ENCODE data around the gene METTL21C. TPM values are rescaled to one million over a fixed set of nuclear protein-coding genes. Genes with fewer than 3 reads are reported as not detected.
A peak's percentile ranks its signal among the peaks of the same experiment; 100 is the strongest.

The METTL21C gene
- total RNA-seq, 2 experiments from 2014 or later, result not detected

GRCh38 chr13:102650444-102650843 is 44.4 kb downstream of the METTL21C start:
- H3K4me1 Mint-ChIP-seq (ENCODE audit: low read depth), result peaks cover 13% of the 10 kb centered on the region

GRCh38 chr13:102648046-102648445 is 46.8 kb downstream of the METTL21C start:
- Mint-ChIP-seq H3K27me3 (no peaks in the 10 kb centered on the region), H3K27ac (peak overlapping the region; percentile 59), H3K9me3 (no peaks in the 10 kb centered on the region), H3K36me3 (ENCODE audit: low read depth) (peaks cover 37% of the 10 kb centered on the region), H3K4me1 (ENCODE audit: low read depth) (peaks cover 19% of the 10 kb centered on the region), H3K4me3 (no peak overlapping the region)
- ChIA-PET POLR2A (no interaction called here), CTCF (interaction anchor here (1.6 kb wide), 1 partner anchor 15 kb away, joined by 3 read pairs; no protein-coding TSS in a partner anchor)
- intact Hi-C loops (cut with micrococcal nuclease), result no loop called here
- TF ChIP-seq CTCF (IDR thresholded peaks at IDR 0.05), result no peak
- DNase-seq (no peak), ATAC-seq (no peak)

More at GRCh38 chr13:102650444-102650843, 44.4 kb downstream of the METTL21C start:
- Mint-ChIP-seq H3K27ac (no peak overlapping the region), H3K4me3 (no peak overlapping the region), H3K36me3 (ENCODE audit: low read depth) (peaks cover 31% of the 10 kb centered on the region), H3K27me3 (no peaks in the 10 kb centered on the region), H3K9me3 (no peaks in the 10 kb centered on the region)
- DNase-seq (no peak), ATAC-seq (no peak)
- TF ChIP-seq CTCF (IDR thresholded peaks at IDR 0.05), result no peak
- ChIA-PET POLR2A (no interaction called here), CTCF (no interaction called here)
- intact Hi-C loops (cut with micrococcal nuclease), result no loop called here

- Mint-ChIP-seq H3K27ac (no peak overlapping the region), H3K4me1 (ENCODE audit: low read depth) (peaks cover 19% of the 10 kb centered on the region), H3K27me3 (no peaks in the 10 kb centered on the region), H3K9me3 (no peaks in the 10 kb centered on the region), H3K4me3 (no peak overlapping the region), H3K36me3 (ENCODE audit: low read depth) (peaks cover 39% of the 10 kb centered on the region)
- no peak for TF ChIP-seq CTCF (IDR thresholded peaks at IDR 0.05)
- ChIA-PET CTCF (interaction anchor here (0.8 to 1.3 kb wide), 2 partner anchors 36 to 225 kb away, joined by 3 to 4 read pairs; no protein-coding TSS in a partner anchor), POLR2A (no interaction called here)
- ATAC-seq, result no peak
- DNase-seq, result no peak
- intact Hi-C loops (cut with micrococcal nuclease), result no loop called here
Measured at GRCh38 chr13:102645701-102646100, 49.1 kb downstream of the METTL21C start.

- ChIA-PET CTCF (interaction anchor here (0.9 to 1.4 kb wide), 3 partner anchors 47 to 204 kb away, joined by 3 read pairs; partner anchors contain the start of gene TPP2), POLR2A (no interaction called here)
- intact Hi-C loops (cut with micrococcal nuclease), result no loop called here
- ATAC-seq (no peak), DNase-seq (no peak)
- Mint-ChIP-seq H3K4me1 (ENCODE audit: low read depth) (peaks cover 13% of the 10 kb centered on the region), H3K9me3 (no peaks in the 10 kb centered on the region), H3K4me3 (no peak overlapping the region), H3K36me3 (ENCODE audit: low read depth) (peaks cover 40% of the 10 kb centered on the region), H3K27ac (peak overlapping the region; percentile 79), H3K27me3 (no peaks in the 10 kb centered on the region)
- TF ChIP-seq CTCF (IDR thresholded peaks at IDR 0.05), result no peak
Measured at GRCh38 chr13:102643656-102644055, 51.2 kb downstream of the METTL21C start.

GRCh38 chr13:102642475-102642874 is 52.4 kb downstream of the METTL21C start:
- ChIA-PET POLR2A (no interaction called here), CTCF (interaction anchor here (0.9 to 1.1 kb wide), 2 partner anchors 50 to 205 kb away, joined by 3 read pairs; no protein-coding TSS in a partner anchor)
- Mint-ChIP-seq H3K27me3 (no peaks in the 10 kb centered on the region), H3K4me1 (ENCODE audit: low read depth) (peaks cover 9% of the 10 kb centered on the region), H3K4me3 (no peak overlapping the region), H3K9me3 (no peaks in the 10 kb centered on the region), H3K27ac (no peak overlapping the region), H3K36me3 (ENCODE audit: low read depth) (peaks cover 43% of the 10 kb centered on the region)
- intact Hi-C loops (cut with micrococcal nuclease), result no loop called here
- no peak for DNase-seq
- ATAC-seq, result no peak
- TF ChIP-seq CTCF (IDR thresholded peaks at IDR 0.05), result no peak

Data from activated CD8-positive, alpha-beta T cell treated with anti-CD3 and anti-CD28 coated beads for 36 hours (primary cell).